K562 (cell line): ENCODE results near the gene CCN5. TPM values are rescaled to one million over a fixed set of nuclear protein-coding genes. Genes with fewer than 3 reads are reported as not detected.

Experiments used
- ATAC-seq: fragments of 200-7000 bp; cut with Tn5 transposase; 3 replicates; pipeline ENCODE4 v1.9.1; 2020; ENCODE audit warnings: moderate library complexity
- BruUV-seq: library from RNA; stranded (reverse); fragments of 400-500 nt; replicated peaks from 2 replicates; lab custom pipeline; 2021; lab: Mats Ljungman, UMichigan
- CTCF ChIA-PET: fragments of 300-600 bp; formaldehyde crosslinking; extraction: SDS; loops from one replicate; lab custom pipeline; 2021; ENCODE audit warnings: low intra/inter-chr PET ratio; lab: Yijun Ruan, JAX
- POLR2A ChIA-PET: fragments of 300-600, 350-650 bp; sonication (Branson Sonifier 250); formaldehyde crosslinking; extraction: SDS; loops from one replicate; lab custom pipeline; 2021; ENCODE audit warnings: antibody characterized with exemption, inconsistent platforms; lab: Yijun Ruan, JAX
- DNase-seq, 4 experiments: peaks; one replicate each; pipeline versions ENCODE4 v3.0.0 to v3.0.0-alpha.2; 2011 to 2018; ENCODE audit warnings: low spot score in 3 of 4, mixed read lengths in 3 of 4; ENCODE audit errors: extremely low read depth in 1 of 4
- FAIRE-seq: peaks from 2 replicates; lab custom pipeline; 2011; peaks lifted over from hg19 to GRCh38; lab: Jason Lieb, UNC
- H2AFZ ChIP-seq: 2 replicates; pipeline ENCODE4 v1.6.0; 2011; ENCODE audit warnings: low read depth, low read length, control low read depth, inconsistent platforms
- H3K27ac ChIP-seq: fragments of 200-600 bp; 3 replicates; pipeline ENCODE4 v1.8.0; 2011; ENCODE audit warnings: low read depth, mild to moderate bottlenecking, control low read depth, inconsistent platforms, low read length, moderate library complexity, mixed read lengths; ENCODE audit errors: extremely low read depth
- H3K27me3 ChIP-seq, 2 experiments: fragments of 300-600 bp in 1 of 2; 2 replicates in 1 of 2; 3 replicates in 1 of 2; pipeline versions ENCODE4 v1.6.0 to v1.8.0; 2011; ENCODE audit warnings: inconsistent platforms in 2 of 2, low read length in 2 of 2, mild to moderate bottlenecking in 1 of 2, mixed read lengths in 1 of 2, moderate library complexity in 1 of 2; ENCODE audit not compliant: control insufficient read depth in 2 of 2, insufficient read depth in 2 of 2
- H3K36me3 ChIP-seq: fragments of 300-600 bp; 3 replicates; pipeline ENCODE4 v1.8.0; 2011; ENCODE audit warnings: mild to moderate bottlenecking, low read length, inconsistent platforms; ENCODE audit not compliant: control insufficient read depth, insufficient read depth
- H3K4me1 ChIP-seq, 2 experiments: fragments of 200-600 bp in 1 of 2; replicated peaks in 1 of 2; 2 replicates in 1 of 2; 3 replicates in 1 of 2; pipeline versions ENCODE4 v1.5.1 to v1.8.0; 2011; ENCODE audit warnings: inconsistent platforms in 2 of 2, low read length in 2 of 2, mild to moderate bottlenecking in 1 of 2, mixed read lengths in 1 of 2, moderate library complexity in 1 of 2; ENCODE audit not compliant: control insufficient read depth in 2 of 2, insufficient read depth in 2 of 2
- H3K4me2 ChIP-seq: 2 replicates; pipeline ENCODE4 v1.6.1; 2011; ENCODE audit warnings: low read length, control low read depth, inconsistent platforms, mixed read lengths; ENCODE audit not compliant: insufficient read depth
- H3K4me3 ChIP-seq: fragments of 200-600 bp; sonication (generic), shearing (Covaris generic); 2 replicates; pipeline ENCODE4 v1.5.1; 2016; ENCODE audit warnings: control low read depth, inconsistent platforms
- H3K79me2 ChIP-seq: fragments of 200-600 bp; 3 replicates; pipeline ENCODE4 v1.8.0; 2011; ENCODE audit warnings: low read length, inconsistent platforms; ENCODE audit not compliant: control insufficient read depth, insufficient read depth
- H3K9ac ChIP-seq, 2 experiments: 2 replicates each; pipeline versions ENCODE4 v1.6.0 to v1.6.1; 2011; ENCODE audit warnings: low read depth in 2 of 2, low read length in 2 of 2, control low read depth in 1 of 2, inconsistent platforms in 1 of 2, mild to moderate bottlenecking in 1 of 2, mixed read lengths in 1 of 2; ENCODE audit not compliant: insufficient read depth in 1 of 2
- H3K9me1 ChIP-seq: one replicate; pipeline ENCODE4 v1.6.0; 2011; ENCODE audit warnings: inconsistent platforms, mild to moderate bottlenecking, low read length, moderate library complexity; ENCODE audit not compliant: control insufficient read depth, insufficient read depth
- H3K9me3 ChIP-seq: replicated peaks from 2 replicates; pipeline ENCODE4 v1.5.1; 2011; ENCODE audit warnings: low read depth, low read length, inconsistent platforms; ENCODE audit not compliant: control insufficient read depth, insufficient read depth
- H4K20me1 ChIP-seq: replicated peaks from 2 replicates; pipeline ENCODE4 v1.6.1; 2011; ENCODE audit warnings: low read length, inconsistent platforms, mixed read lengths; ENCODE audit not compliant: control insufficient read depth, insufficient read depth
- ARHGAP35 ChIP-seq: fragments of 450-650 bp; IDR thresholded peaks from 2 replicates; pipeline ENCODE4 v1.6.1; 2018; ENCODE audit not compliant: partially characterized antibody
- WGBS: fragments of 100-300 bp; shearing (Covaris generic); methylation state at CpG from one replicate; pipeline ENCODE4 v1.1.6; 2016; ENCODE audit warnings: low coverage, mixed read lengths; ENCODE audit not compliant: insufficient coverage; ENCODE audit errors: missing lambda C conversion rate; 5-methylcytosine and 5-hydroxymethylcytosine counted together
- in situ Hi-C: fragments of 300-500 bp; cut with MboI; formaldehyde crosslinking; loops from 4 replicates; pipeline ENCODE4 v1.15.0; 2018; ENCODE audit warnings: inconsistent platforms, mixed read lengths
- intact Hi-C: fragments of 100-400 bp; cut with micrococcal nuclease; formaldehyde crosslinking; loops from 2 replicates; pipeline ENCODE4 v1.14.2; 2022
- polyA plus RNA-seq, 8 experiments: library from polyadenylated mRNA; depleted of rRNA in 4 of 8; stranded (reverse) in 5 of 8; unstranded in 3 of 8; fragments of >200 nt; fragmentation: Nextera tagmentation in 2 of 8; fragmentation: Illumina TruSeq in 1 of 8; extraction: Ambion mirVana in 2 of 8; extraction: Trizol in 1 of 8; gene quantifications; 2 replicates each; pipeline versions ENCODE4 v1.2.1 to v1.2.3, GENCODE V29; 2011 to 2014; ENCODE audit warnings: inconsistent platforms in 1 of 8, missing spikeins in 1 of 8
- total RNA-seq, 7 experiments: library from RNA; depleted of rRNA in 6 of 7; stranded (reverse); fragments of >200 nt in 6 of 7; fragmentation: Illumina TruSeq in 2 of 7; extraction: Trizol in 2 of 7; gene quantifications; 2 replicates each; pipeline versions ENCODE4 v1.2.1 to v1.2.3, GENCODE V29; 2011 to 2021; ENCODE audit warnings: low replicate concordance in 1 of 7
- TF ChIP-seq, protein P1 (sequence below): sonication (generic); formaldehyde crosslinking; IDR thresholded peaks from 2 replicates; pipeline ENCODE4 v1.8.0; 2023; ENCODE audit warnings: mild to moderate bottlenecking, missing genetic modification reagents
- TF ChIP-seq, protein P2 (sequence below): sonication (generic); formaldehyde crosslinking; IDR thresholded peaks from 2 replicates; pipeline ENCODE4 v1.8.1; 2023; ENCODE audit warnings: mild to moderate bottlenecking, missing genetic modification reagents
- TF ChIP-seq, protein P3 (sequence below), 2 experiments: fragments of 450-650 bp; conservative IDR thresholded peaks; 2 replicates each; pipeline ENCODE4 v1.6.1; 2017; ENCODE audit warnings: mild to moderate bottlenecking in 2 of 2, moderate library complexity in 2 of 2
- TF ChIP-seq, protein P4 (sequence below): fragments of 450-650 bp; formaldehyde crosslinking; conservative IDR thresholded peaks from 2 replicates; pipeline ENCODE4 v1.4.0; 2022; ENCODE audit warnings: mild to moderate bottlenecking, missing genetic modification characterization

CCN5 gene
- total and polyA plus RNA-seq, 9 of the 15 experiments (the other 6 are each of a cell fraction or from before 2014, with no cell fraction given): not detected

DNA sequence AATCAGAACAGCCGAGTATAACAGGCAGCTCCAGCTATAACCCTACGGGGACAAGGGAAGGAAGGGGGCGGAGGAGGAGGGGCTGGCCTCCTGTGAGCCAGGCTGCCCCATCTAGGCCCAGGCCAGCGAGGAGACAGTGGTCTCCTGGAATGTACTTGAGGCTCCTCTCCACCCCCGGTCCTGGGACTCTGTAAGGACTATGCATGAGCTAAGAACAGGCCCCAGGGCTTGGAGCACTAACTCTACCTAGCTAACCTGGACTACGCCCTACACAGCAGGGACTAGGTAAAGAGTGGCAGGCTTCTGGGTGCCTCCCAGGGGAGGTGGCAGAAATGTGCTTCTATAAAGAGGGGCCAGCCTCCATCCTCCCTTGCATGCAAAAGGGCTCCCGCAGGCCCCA is 39.4 kb downstream of the CCN5 start:
- H3K36me3 ChIP-seq: no peaks in the 10 kb centered on the region
- no peaks in the 10 kb centered on the region for H3K9me3 ChIP-seq
- no peaks in the 10 kb centered on the region; the same call in 1 of the 2 replicates for H4K20me1 ChIP-seq
- no peaks in the 10 kb centered on the region for H3K9me1 ChIP-seq
- H3K4me3 ChIP-seq: no peak overlapping the region
- ATAC-seq: no peak
- CTCF ChIA-PET: no interaction called here
- intact Hi-C loops: no loop called here
- TF ChIP-seq, protein P1, sequence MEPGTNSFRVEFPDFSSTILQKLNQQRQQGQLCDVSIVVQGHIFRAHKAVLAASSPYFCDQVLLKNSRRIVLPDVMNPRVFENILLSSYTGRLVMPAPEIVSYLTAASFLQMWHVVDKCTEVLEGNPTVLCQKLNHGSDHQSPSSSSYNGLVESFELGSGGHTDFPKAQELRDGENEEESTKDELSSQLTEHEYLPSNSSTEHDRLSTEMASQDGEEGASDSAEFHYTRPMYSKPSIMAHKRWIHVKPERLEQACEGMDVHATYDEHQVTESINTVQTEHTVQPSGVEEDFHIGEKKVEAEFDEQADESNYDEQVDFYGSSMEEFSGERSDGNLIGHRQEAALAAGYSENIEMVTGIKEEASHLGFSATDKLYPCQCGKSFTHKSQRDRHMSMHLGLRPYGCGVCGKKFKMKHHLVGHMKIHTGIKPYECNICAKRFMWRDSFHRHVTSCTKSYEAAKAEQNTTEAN (CRISPR knock-in tag): no peak
- TF ChIP-seq, protein P2, sequence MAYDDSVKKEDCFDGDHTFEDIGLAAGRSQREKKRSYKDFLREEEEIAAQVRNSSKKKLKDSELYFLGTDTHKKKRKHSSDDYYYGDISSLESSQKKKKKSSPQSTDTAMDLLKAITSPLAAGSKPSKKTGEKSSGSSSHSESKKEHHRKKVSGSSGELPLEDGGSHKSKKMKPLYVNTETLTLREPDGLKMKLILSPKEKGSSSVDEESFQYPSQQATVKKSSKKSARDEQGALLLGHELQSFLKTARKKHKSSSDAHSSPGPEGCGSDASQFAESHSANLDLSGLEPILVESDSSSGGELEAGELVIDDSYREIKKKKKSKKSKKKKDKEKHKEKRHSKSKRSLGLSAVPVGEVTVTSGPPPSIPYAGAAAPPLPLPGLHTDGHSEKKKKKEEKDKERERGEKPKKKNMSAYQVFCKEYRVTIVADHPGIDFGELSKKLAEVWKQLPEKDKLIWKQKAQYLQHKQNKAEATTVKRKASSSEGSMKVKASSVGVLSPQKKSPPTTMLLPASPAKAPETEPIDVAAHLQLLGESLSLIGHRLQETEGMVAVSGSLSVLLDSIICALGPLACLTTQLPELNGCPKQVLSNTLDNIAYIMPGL (CRISPR knock-in tag): no peak
- TF ChIP-seq, protein P3, sequence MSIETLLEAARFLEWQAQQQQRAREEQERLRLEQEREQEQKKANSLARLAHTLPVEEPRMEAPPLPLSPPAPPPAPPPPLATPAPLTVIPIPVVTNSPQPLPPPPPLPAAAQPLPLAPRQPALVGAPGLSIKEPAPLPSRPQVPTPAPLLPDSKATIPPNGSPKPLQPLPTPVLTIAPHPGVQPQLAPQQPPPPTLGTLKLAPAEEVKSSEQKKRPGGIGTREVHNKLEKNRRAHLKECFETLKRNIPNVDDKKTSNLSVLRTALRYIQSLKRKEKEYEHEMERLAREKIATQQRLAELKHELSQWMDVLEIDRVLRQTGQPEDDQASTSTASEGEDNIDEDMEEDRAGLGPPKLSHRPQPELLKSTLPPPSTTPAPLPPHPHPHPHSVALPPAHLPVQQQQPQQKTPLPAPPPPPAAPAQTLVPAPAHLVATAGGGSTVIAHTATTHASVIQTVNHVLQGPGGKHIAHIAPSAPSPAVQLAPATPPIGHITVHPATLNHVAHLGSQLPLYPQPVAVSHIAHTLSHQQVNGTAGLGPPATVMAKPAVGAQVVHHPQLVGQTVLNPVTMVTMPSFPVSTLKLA (conservative IDR thresholded peaks at IDR 0.05): no peak
- TF ChIP-seq, protein P4, sequence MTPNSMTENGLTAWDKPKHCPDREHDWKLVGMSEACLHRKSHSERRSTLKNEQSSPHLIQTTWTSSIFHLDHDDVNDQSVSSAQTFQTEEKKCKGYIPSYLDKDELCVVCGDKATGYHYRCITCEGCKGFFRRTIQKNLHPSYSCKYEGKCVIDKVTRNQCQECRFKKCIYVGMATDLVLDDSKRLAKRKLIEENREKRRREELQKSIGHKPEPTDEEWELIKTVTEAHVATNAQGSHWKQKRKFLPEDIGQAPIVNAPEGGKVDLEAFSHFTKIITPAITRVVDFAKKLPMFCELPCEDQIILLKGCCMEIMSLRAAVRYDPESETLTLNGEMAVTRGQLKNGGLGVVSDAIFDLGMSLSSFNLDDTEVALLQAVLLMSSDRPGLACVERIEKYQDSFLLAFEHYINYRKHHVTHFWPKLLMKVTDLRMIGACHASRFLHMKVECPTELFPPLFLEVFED (CRISPR knock-in tag): no peak
- no peak for TF ChIP-seq ARHGAP35
- H2AFZ ChIP-seq: no peak overlapping the region
- FAIRE-seq: no peak
- no TSS peak for BruUV-seq
- H3K9ac ChIP-seq: no peak overlapping the region
- no peak overlapping the region for H3K4me2 ChIP-seq
- in situ Hi-C loops: no loop called here
- DNase-seq: no peak
- WGBS: 0% methylated on average over 7 of the region's 7 CpGs
- peaks cover 0 to 18% of the 10 kb centered on the region in 2 experiments; a peak in 3 of 5 replicates for H3K4me1 ChIP-seq
- peaks cover 15 to 90% of the 10 kb centered on the region in 2 experiments; a peak in 4 of 5 replicates for H3K27me3 ChIP-seq
- POLR2A ChIA-PET: interaction anchor here (0.8 kb wide), 1 partner anchor 43 kb away, joined by 5 read pairs; no protein-coding TSS in a partner anchor
- H3K27ac ChIP-seq: no peak overlapping the region
- no peaks in the 10 kb centered on the region for H3K79me2 ChIP-seq
